Measurements from ENCODE around the gene MISFA.

Gene MISFA

DNA sequence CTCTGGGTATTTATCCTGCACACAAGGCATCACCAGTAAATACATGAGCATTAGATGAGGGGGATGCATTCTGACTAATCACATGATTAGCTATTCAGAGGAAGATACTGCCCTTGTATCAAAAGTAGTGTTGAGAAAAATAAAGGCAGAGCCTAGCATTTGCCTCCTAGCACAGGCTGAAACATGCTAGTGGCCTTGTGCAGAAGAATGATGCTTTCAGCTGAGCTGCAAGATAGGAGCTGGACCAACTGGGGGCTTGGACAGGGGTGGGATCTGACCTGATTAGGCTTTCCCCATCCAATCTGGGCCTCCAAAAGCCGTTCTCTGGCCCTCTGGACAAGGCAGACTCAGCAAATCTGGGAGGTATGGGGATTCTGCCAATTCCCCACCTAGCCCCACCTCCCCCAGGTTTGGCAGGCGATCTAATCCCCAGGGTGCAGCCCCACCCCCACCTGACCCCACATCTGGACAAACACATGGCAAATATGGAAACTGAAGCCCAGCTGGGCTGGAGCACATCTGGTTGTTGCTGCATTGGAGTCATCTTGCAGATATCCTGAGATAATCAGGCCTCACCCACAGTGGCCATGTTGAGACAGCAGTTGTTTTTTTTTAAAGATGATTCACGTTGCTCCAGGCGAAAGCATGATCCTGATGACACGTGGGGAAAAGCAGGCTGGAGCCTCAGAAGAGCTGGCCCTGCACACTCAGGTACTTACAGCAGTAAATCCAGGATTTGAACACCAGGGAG, 4.4 kb upstream of the MISFA start:
- TF ChIP-seq, protein P1, sequence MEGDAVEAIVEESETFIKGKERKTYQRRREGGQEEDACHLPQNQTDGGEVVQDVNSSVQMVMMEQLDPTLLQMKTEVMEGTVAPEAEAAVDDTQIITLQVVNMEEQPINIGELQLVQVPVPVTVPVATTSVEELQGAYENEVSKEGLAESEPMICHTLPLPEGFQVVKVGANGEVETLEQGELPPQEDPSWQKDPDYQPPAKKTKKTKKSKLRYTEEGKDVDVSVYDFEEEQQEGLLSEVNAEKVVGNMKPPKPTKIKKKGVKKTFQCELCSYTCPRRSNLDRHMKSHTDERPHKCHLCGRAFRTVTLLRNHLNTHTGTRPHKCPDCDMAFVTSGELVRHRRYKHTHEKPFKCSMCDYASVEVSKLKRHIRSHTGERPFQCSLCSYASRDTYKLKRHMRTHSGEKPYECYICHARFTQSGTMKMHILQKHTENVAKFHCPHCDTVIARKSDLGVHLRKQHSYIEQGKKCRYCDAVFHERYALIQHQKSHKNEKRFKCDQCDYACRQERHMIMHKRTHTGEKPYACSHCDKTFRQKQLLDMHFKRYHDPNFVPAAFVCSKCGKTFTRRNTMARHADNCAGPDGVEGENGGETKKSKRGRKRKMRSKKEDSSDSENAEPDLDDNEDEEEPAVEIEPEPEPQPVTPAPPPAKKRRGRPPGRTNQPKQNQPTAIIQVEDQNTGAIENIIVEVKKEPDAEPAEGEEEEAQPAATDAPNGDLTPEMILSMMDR (conservative IDR thresholded peaks at IDR 0.05; ENCODE audit: low read depth), result no peak
- ChIA-PET CTCF (interaction anchor here (0.7 kb wide), 1 partner anchor 69 kb away, joined by 4 read pairs; no protein-coding TSS in a partner anchor), POLR2A (ENCODE audit: low non-redundant PET) (no interaction called here)
- peak; percentile 77 for DNase-seq (ENCODE audit: low spot score)
- peak overlapping the region; percentile 90 for H3K27ac ChIP-seq

DNA sequence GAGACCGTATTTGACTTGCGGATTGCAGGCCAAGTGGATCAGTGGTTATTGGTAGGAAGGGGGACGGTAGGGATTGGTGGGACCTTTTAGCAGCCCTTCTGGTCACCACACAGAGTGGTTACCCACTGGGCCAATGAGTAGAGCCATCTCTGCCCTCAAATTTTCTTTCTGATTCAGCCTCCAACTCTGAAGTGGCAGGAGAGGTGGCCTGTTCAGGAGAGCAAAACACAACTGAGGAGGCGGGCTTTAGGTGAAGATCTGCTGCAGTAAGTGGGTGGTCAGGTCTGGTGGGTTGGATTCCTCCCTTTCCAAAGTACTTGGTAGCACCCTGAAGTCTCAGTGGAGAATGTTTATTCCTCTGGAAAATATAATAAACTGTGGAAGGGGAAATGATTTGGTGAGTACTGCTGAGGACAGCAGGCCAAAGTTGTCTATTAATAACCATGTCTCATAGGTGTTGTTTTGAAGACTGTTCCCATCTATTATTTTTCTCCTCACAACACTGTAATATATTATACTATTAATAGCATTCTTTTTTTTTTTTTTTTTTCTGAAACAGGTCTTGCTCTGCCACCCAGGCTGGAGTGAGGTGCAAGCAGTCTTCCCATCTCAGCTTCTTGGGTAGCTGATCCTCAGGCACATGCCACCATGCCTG, 1.5 kb downstream of the MISFA start:
- H3K27ac ChIP-seq, result no peak overlapping the region
- TF ChIP-seq, protein P1 (conservative IDR thresholded peaks at IDR 0.05; ENCODE audit: low read depth), result no peak
- DNase-seq (ENCODE audit: low spot score), result no peak
- CTCF ChIA-PET, result no interaction called here
- POLR2A ChIA-PET (ENCODE audit: low non-redundant PET), result no interaction called here

DNA sequence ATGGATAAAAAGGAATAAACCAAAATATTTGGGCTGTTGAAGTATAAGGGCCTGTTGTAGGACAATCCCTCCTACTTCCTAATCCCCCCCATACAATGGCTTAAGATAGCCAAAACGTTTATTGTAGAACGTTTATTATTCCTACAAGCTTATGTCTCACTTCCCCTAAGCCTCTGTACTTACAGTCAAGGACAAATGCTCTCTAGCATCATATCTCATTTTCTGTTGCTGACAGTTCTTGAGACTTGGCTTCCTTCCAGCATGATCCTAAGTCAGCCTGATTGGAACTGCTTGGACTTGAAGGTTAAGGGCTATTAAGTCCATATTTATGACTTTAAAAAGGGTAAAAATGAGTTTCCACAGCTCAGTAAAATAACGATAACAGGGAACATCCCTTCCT, 8.8 kb downstream of the MISFA start:
- DNase-seq (ENCODE audit: low spot score), result no peak
- TF ChIP-seq, protein P1 (conservative IDR thresholded peaks at IDR 0.05; ENCODE audit: low read depth), result no peak
- POLR2A ChIA-PET (ENCODE audit: low non-redundant PET), result no interaction called here
- CTCF ChIA-PET, result no interaction called here
- no peak overlapping the region for H3K27ac ChIP-seq

- H3K27ac ChIP-seq, result no peak overlapping the region
- DNase-seq (ENCODE audit: low spot score), result no peak
- CTCF ChIA-PET, result interaction anchor here (0.6 kb wide), 1 partner anchor 20 kb away, joined by 4 read pairs; no protein-coding TSS in a partner anchor
- POLR2A ChIA-PET (ENCODE audit: low non-redundant PET), result no interaction called here
- TF ChIP-seq, protein P1 (conservative IDR thresholded peaks at IDR 0.05; ENCODE audit: low read depth), result no peak
These were observed 11.6 kb downstream of the MISFA start for GRCh38 chr11:18611196-18611595.

- ChIA-PET CTCF (no interaction called here), POLR2A (ENCODE audit: low non-redundant PET) (no interaction called here)
- no peak overlapping the region for H3K27ac ChIP-seq
- TF ChIP-seq, protein P1 (conservative IDR thresholded peaks at IDR 0.05; ENCODE audit: low read depth), result no peak
- DNase-seq (ENCODE audit: low spot score), result no peak
These were observed 12.8 kb downstream of the MISFA start for GRCh38 chr11:18612394-18612793.

- TF ChIP-seq, protein P1 (conservative IDR thresholded peaks at IDR 0.05; ENCODE audit: low read depth), result no peak
- no peak overlapping the region for H3K27ac ChIP-seq
- DNase-seq (ENCODE audit: low spot score), result no peak
- POLR2A ChIA-PET (ENCODE audit: low non-redundant PET), result no interaction called here
- CTCF ChIA-PET, result interaction anchor here (0.5 kb wide), 1 partner anchor 36 kb away, joined by 3 read pairs; no protein-coding TSS in a partner anchor
These were observed 15.1 kb downstream of the MISFA start for GRCh38 chr11:18614667-18615066.

All from RWPE1 (cell line).